22Rv1 (cell line): ENCODE data around the gene SHMT2.

ENCODE experiments used
- H3K27ac ChIP-seq: fragments of 450-650 bp; 2 replicates; pipeline ENCODE4 v1.5.1; 2017
- CTCF ChIP-seq: fragments of 450-650 bp; IDR thresholded peaks from 2 replicates; pipeline ENCODE4 v1.5.1; 2017; ENCODE audit warnings: mild to moderate bottlenecking
- ZFX ChIP-seq: fragments of 450-650 bp; IDR thresholded peaks from 2 replicates; pipeline ENCODE4 v1.6.1; 2017; ENCODE audit warnings: antibody characterized with exemption, borderline replicate concordance

The SHMT2 gene

GRCh38 chr12:57203791-57204190, 25.7 kb upstream of the SHMT2 start:
- no peak overlapping the region for H3K27ac ChIP-seq
- TF ChIP-seq ZFX (no peak), CTCF (no peak)

DNA sequence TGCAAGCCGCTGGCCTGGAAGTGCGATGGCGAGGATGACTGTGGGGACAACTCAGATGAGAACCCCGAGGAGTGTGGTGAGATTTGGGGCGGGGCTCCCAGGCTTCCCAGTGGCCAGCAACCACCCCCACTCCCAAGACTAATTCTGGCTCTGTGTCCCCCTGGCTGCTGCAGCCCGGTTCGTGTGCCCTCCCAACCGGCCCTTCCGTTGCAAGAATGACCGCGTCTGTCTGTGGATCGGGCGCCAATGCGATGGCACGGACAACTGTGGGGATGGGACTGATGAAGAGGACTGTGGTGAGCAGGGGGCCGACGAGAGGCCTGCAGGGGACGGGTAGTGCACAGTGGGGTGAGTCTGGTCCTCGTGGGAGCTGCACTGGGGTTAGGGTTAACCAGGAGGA, 25.1 kb upstream of the SHMT2 start:
- TF ChIP-seq ZFX (no peak), CTCF (no peak)
- no peak overlapping the region for H3K27ac ChIP-seq

DNA sequence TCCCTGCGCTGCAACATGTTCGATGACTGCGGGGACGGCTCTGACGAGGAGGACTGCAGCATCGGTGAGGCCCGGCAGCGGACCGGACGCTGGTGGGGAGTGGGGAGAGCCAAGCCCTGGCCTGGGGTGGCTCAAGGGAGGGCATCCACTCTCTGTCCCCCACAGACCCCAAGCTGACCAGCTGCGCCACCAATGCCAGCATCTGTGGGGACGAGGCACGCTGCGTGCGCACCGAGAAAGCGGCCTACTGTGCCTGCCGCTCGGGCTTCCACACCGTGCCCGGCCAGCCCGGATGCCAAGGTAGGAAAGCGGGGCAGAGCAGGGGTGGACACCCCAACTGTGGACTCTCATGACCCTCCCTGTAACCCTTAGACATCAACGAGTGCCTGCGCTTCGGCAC, 24.3 kb upstream of the SHMT2 start:
- H3K27ac ChIP-seq = no peak overlapping the region
- no peak for TF ChIP-seq CTCF
- no peak for TF ChIP-seq ZFX

DNA sequence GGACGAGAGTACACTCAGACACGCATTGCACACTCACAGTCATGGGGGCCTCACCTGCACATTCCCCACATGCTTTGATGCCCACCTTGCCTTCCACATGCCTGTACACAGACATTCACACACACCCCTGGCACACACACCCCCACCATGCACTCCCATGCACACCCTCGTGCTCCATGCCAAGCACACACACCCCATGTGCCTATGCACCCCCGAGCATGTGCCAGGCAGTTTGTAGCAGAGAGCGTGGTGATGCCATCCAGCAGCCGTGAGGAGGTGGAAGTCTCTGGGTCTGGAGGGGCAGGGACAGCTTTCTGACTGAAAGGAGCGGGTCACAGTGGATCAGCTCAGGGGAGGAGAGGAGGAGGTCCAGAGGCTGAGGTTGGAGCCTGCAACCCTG, 23.6 kb upstream of the SHMT2 start:
- no peak overlapping the region for H3K27ac ChIP-seq
- no peak for TF ChIP-seq CTCF
- no peak for TF ChIP-seq ZFX

DNA sequence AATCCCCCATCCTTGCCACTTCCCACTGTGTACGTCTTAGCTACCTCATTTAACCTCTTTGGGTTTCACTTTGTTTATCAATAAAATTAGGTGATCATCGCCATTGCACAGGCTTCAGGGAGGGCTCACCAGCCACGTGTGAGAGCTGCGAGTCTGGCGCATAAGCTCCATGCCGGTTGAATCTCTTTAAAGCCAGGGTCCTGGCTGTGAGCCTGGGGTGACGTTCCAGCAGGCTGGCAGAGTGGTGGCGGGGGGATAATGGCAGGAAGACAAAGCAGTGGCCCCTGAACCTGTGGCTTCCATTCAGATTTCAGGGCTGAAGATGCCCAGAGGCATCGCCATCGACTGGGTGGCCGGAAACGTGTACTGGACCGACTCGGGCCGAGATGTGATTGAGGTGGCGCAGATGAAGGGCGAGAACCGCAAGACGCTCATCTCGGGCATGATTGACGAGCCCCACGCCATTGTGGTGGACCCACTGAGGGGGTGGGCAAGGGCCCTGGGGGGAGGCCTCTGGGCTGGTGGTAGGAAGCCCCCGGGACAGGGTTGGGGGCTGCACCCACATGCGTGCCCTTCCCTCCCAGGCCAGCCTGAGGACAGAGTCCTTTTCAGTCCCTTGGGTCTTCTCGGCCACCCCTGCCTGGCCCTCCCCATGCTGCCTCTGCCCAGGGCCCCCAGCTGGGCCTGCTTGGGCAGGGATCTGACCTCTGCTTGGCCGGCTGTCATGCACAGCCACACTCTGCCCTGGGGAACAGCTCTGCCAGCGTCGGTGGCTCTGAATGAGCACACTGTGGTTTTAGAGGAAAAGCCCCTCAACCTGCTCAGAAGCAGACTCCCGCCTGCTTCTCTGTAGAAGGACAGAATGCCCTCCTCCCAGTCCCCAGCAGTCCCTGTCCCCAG, 21.5 kb upstream of the SHMT2 start:
- TF ChIP-seq CTCF = no peak
- TF ChIP-seq ZFX = no peak
- no peak overlapping the region for H3K27ac ChIP-seq

- no peak for TF ChIP-seq ZFX
- TF ChIP-seq CTCF = no peak
- no peak overlapping the region for H3K27ac ChIP-seq
These were observed 20.8 kb upstream of the SHMT2 start for GRCh38 chr12:57208631-57209282.

GRCh38 chr12:57209916-57210315, 19.6 kb upstream of the SHMT2 start:
- TF ChIP-seq CTCF (no peak), ZFX (no peak)
- H3K27ac ChIP-seq = no peak overlapping the region
